AG09309 (cell line): Measurements from ENCODE around the gene IGHMBP2.
A peak's percentile ranks its signal among the peaks of the same experiment; 100 is the strongest.

Experiments
- DNase-seq: peaks from one replicate; pipeline ENCODE4 v3.0.0-alpha.2; 2010; ENCODE audit warnings: low read depth
- H3K4me3 ChIP-seq: 2 replicates; pipeline ENCODE4 v1.5.1; 2011; ENCODE audit warnings: mild to moderate bottlenecking, low read depth, low read length, moderate library complexity; ENCODE audit not compliant: control insufficient read depth
- CTCF ChIP-seq: IDR thresholded peaks from 2 replicates; pipeline ENCODE4 v1.5.1; 2011; ENCODE audit warnings: mild to moderate bottlenecking, low read depth, low read length, inconsistent platforms; ENCODE audit not compliant: insufficient read depth, control insufficient read depth; ENCODE audit errors: missing control alignments

Gene IGHMBP2

GRCh38 chr11:68946416-68947090, 42.9 kb downstream of the IGHMBP2 start:
- TF ChIP-seq CTCF = no peak
- no peak overlapping the region for H3K4me3 ChIP-seq
- peak; percentile 63 for DNase-seq

- no peak for DNase-seq
- no peak for TF ChIP-seq CTCF
- no peak overlapping the region for H3K4me3 ChIP-seq
Measured at GRCh38 chr11:68947151-68947550, 43.5 kb downstream of the IGHMBP2 start.

- no peak for DNase-seq
- no peak for TF ChIP-seq CTCF
- no peak overlapping the region for H3K4me3 ChIP-seq
Measured at GRCh38 chr11:68948496-68948895, 44.8 kb downstream of the IGHMBP2 start.

- no peak overlapping the region for H3K4me3 ChIP-seq
- no peak for DNase-seq
- no peak for TF ChIP-seq CTCF
Measured at GRCh38 chr11:68948935-68949334, 45.2 kb downstream of the IGHMBP2 start.

GRCh38 chr11:68950270-68950669, 46.6 kb downstream of the IGHMBP2 start:
- no peak overlapping the region for H3K4me3 ChIP-seq
- TF ChIP-seq CTCF = peak; percentile 41
- no peak for DNase-seq

GRCh38 chr11:68950762-68951161, 47.1 kb downstream of the IGHMBP2 start:
- DNase-seq = no peak
- H3K4me3 ChIP-seq = no peak overlapping the region
- TF ChIP-seq CTCF = no peak
